LNCaP clone FGC (cell line): ENCODE results near the gene SPARCL1.
"Not testable (repeated sequence)": the region's sequence is repeated elsewhere in the genome, so short reads cannot be mapped to it uniquely, and the experiment has no call there.

Source experiments
- DNase-seq: peaks from one replicate; pipeline ENCODE4 v3.0.0-alpha.2; 2011; ENCODE audit warnings: low read depth
- H3K4me3 ChIP-seq: 2 replicates; pipeline ENCODE4 v1.5.1; 2011; ENCODE audit warnings: mild to moderate bottlenecking, low read depth, low read length, control low read depth
- CTCF ChIP-seq: IDR thresholded peaks from 2 replicates; pipeline ENCODE4 v1.5.1; 2012; ENCODE audit warnings: mild to moderate bottlenecking; ENCODE audit not compliant: control insufficient read depth, insufficient read depth; ENCODE audit errors: extremely low read depth

SPARCL1 gene

GRCh38 chr4:87458913-87459312 is 70.3 kb downstream of the SPARCL1 start:
- no peak for DNase-seq
- H3K4me3 ChIP-seq: no peak overlapping the region
- no peak for TF ChIP-seq CTCF

GRCh38 chr4:87451537-87451936 is 77.6 kb downstream of the SPARCL1 start:
- H3K4me3 ChIP-seq: no peak overlapping the region
- no peak for DNase-seq
- TF ChIP-seq CTCF: no peak

- not testable (repeated sequence) for H3K4me3 ChIP-seq, DNase-seq
Observed at GRCh38 chr4:87446375-87446774, 82.8 kb downstream of the SPARCL1 start.

GRCh38 chr4:87445964-87446363 is 83.2 kb downstream of the SPARCL1 start:
- DNase-seq: no peak
- no peak overlapping the region for H3K4me3 ChIP-seq
- no peak for TF ChIP-seq CTCF

- no peak for TF ChIP-seq CTCF
- DNase-seq: no peak
- no peak overlapping the region for H3K4me3 ChIP-seq
Observed at GRCh38 chr4:87444741-87445140, 84.4 kb downstream of the SPARCL1 start.

- no peak overlapping the region for H3K4me3 ChIP-seq
- no peak for DNase-seq
- no peak for TF ChIP-seq CTCF
Observed at GRCh38 chr4:87442889-87443288, 86.3 kb downstream of the SPARCL1 start.

- DNase-seq: no peak
- no peak for TF ChIP-seq CTCF
- H3K4me3 ChIP-seq: no peak overlapping the region
Observed at GRCh38 chr4:87433342-87433741, 95.8 kb downstream of the SPARCL1 start.

- no peak overlapping the region for H3K4me3 ChIP-seq
- no peak for TF ChIP-seq CTCF
- DNase-seq: no peak
Observed at GRCh38 chr4:87430038-87430437, 99.1 kb downstream of the SPARCL1 start.
